Right renal cortex interstitium (tissue), 3 donors: ENCODE data around the gene SLC36A1. TPM values are rescaled to one million over a fixed set of nuclear protein-coding genes. Genes with fewer than 3 reads are reported as not detected.

Experiments used
- DNase-seq, 3 donors: peaks; one replicate each; pipeline ENCODE4 v3.0.0-alpha.2; 2013; ENCODE audit warnings: low read depth in 3 of 3, low spot score in 2 of 3
- polyA plus RNA-seq, 3 donors: library from polyadenylated mRNA; unstranded; fragments of 120-200 nt; gene quantifications; one replicate each; pipeline ENCODE4 v1.2.1, GENCODE V29; 2013; ENCODE audit not compliant: insufficient read length in 3 of 3

The SLC36A1 gene
- polyA plus RNA-seq, 3 donors, result 6.8 to 8.7 (median 7.6) TPM

- no peak for DNase-seq
Measured at GRCh38 chr5:151528996-151529395, 81.6 kb downstream of the SLC36A1 start.

GRCh38 chr5:151531581-151531980 lies 84.2 kb downstream of the SLC36A1 start:
- no peak for DNase-seq

- no peak for DNase-seq
Measured at GRCh38 chr5:151532416-151532815, 85.0 kb downstream of the SLC36A1 start.

GRCh38 chr5:151534350-151534749 lies 86.9 kb downstream of the SLC36A1 start:
- DNase-seq, result no peak

GRCh38 chr5:151537044-151537443 lies 89.6 kb downstream of the SLC36A1 start:
- no peak for DNase-seq

- DNase-seq, result no peak
Measured at GRCh38 chr5:151541571-151541970, 94.2 kb downstream of the SLC36A1 start.

Other genes with a start within 250 kb of the SLC36A1 start
- 1 to 10 TPM; 4.0 to 6.8 (median 5.2) TPM for gene CCDC69, start 223.5 kb upstream of the SLC36A1 start, polyA plus RNA-seq
- 10 to 100 TPM; 28.3 to 29.8 (median 28.4) TPM for gene GM2A, start 194.4 kb upstream of the SLC36A1 start, polyA plus RNA-seq
- gene SLC36A3, start 143.8 kb upstream of the SLC36A1 start, polyA plus RNA-seq, result not detected
- 1 to 10 TPM; 5.7 to 7.4 (median 6.2) TPM for gene SLC36A2, start 100.0 kb upstream of the SLC36A1 start, polyA plus RNA-seq
- gene FAT2, start 143.7 kb downstream of the SLC36A1 start, polyA plus RNA-seq, result 1 to 10 TPM; 4.6 to 9.4 (median 8.8) TPM
- 1,000 to 10,000 TPM; 2,321 to 2,599 (median 2,356) TPM for gene SPARC, start 239.3 kb downstream of the SLC36A1 start, polyA plus RNA-seq